ENCODE data around the gene KIFC3.

KIFC3 gene

DNA sequence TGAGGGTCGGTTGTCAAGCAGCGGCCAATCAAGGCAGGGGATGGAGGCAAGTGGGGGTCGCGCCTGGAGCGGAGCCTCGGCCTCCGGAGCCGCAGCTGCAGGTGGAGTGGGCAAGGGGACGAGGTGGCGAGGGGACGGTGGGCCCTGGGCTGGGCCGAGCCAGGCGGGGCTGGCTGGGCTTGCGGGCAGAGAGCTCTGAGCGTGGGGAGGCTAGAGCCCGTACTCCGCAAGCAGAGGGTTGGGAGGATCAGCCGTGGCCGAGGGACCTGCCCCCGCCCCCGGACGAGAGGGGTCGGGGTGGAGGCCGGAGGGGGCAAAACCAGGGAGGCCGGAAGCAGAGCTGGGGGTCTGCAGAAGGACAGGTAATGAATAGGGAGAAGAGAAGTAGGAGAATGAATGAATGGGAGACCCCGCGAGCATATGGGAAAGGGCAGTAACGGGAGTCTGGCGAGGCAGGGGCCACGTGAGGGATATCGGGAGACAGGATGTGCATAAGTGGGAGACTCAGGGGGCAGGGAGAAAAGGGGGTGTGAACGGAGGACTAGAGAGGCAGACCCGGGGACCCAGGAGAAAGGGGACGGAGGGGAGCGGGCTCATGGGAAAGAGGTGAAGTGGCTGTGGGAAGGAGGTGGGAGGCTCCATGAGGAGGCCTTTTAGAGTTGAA, 66.4 kb downstream of the KIFC3 start, which contains the start of gene KATNB1:
TSS of gene KATNB1 (plus strand) at position 16 of the 664 bp plus-strand sequence. CDS start 1,474 bp downstream, outside the sequence.
- H3K4me3 ChIP-seq (ENCODE audit: low read depth, low read length) = peak within 1 kb of the TSS; percentile 80
- in situ Hi-C loops (cut with HindIII; ENCODE audit: low sequenced_read_pairs) = no loop called here
- DNase-seq (ENCODE audit: low read depth, low spot score) = no peak
- TF ChIP-seq, protein P1, sequence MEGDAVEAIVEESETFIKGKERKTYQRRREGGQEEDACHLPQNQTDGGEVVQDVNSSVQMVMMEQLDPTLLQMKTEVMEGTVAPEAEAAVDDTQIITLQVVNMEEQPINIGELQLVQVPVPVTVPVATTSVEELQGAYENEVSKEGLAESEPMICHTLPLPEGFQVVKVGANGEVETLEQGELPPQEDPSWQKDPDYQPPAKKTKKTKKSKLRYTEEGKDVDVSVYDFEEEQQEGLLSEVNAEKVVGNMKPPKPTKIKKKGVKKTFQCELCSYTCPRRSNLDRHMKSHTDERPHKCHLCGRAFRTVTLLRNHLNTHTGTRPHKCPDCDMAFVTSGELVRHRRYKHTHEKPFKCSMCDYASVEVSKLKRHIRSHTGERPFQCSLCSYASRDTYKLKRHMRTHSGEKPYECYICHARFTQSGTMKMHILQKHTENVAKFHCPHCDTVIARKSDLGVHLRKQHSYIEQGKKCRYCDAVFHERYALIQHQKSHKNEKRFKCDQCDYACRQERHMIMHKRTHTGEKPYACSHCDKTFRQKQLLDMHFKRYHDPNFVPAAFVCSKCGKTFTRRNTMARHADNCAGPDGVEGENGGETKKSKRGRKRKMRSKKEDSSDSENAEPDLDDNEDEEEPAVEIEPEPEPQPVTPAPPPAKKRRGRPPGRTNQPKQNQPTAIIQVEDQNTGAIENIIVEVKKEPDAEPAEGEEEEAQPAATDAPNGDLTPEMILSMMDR (IDR thresholded peaks at IDR 0.05; ENCODE audit: low read depth, low read length) = no peak

DNA sequence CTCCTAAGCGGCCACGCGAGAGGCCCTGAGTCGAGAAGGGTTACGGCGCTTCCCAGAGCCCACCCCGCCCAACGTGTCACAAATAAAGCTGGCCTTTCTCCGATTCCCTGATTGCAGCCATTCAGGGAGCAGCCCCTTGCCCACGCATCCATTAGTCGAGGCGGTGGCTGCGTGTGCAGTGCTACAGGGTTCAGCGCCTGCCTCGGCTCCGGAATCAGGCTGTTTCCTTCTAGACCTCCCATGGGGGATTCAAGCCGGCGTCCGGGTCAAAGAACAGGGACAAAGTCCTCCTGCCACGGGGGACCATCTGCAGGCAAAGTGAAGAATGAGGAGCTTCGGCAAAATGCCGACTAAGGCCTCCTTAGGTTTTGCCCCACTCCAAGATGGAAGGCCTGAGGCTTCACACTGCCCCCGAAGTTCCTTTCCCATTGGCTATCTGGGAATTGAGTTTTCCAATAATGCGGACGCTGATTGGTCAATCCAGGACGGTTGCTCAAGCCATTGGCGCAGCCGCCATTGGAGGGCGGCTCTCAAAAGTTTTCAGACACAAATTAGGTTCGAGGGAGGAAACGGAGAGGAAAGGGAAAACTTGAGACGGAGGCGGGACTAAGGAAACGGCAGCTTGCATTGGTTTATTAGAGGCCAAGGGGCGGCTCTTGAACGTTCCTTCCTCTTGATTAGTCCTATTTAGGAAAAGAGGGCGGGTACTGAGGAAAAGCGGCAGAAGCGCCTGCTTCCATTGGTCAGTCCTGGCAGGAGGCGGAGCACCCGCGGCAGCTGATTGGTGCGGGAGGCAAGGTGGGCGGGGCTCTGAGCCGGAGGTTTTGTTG, 67.2 kb downstream of the KIFC3 start:
- H3K4me3 ChIP-seq (ENCODE audit: low read depth, low read length) = peak overlapping the region; percentile 80
- peak; percentile 100 for DNase-seq (ENCODE audit: low read depth, low spot score)
- in situ Hi-C loops (cut with HindIII; ENCODE audit: low sequenced_read_pairs) = no loop called here
- TF ChIP-seq, protein P1 (IDR thresholded peaks at IDR 0.05; ENCODE audit: low read depth, low read length) = no peak

DNA sequence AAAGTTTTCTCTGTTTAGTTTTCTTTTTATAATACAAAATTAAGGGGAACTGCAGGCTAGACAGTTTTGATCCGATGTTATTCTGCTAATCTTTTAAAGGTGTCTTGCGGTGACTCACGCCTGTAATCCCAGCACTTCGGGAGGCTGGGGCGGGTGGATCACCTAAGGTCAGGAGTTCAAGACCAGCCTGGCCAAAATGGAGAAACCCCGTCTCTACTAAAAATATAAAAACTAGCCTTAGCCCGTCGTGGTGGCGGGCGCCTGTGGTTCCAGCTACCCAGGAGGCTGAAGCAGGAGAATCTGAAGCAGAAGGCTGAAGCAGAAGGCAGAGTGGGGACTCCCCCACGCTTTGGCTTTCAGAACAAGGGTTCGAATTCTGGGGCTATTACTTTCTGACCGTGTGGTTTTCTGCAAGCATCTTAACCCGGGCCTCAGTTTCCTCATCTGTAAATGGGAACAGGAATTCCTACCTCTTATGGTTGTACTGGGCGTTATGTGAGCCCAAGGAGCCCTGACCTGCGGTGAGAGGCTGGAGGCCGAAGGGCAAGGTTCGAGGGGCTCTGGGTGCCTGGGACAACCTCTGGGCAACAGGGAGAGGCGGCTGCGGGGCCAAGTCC, 67.9 kb downstream of the KIFC3 start:
- H3K4me3 ChIP-seq (ENCODE audit: low read depth, low read length) = peak overlapping the region; percentile 80
- TF ChIP-seq, protein P1 (IDR thresholded peaks at IDR 0.05; ENCODE audit: low read depth, low read length) = no peak
- in situ Hi-C loops (cut with HindIII; ENCODE audit: low sequenced_read_pairs) = no loop called here
- no peak for DNase-seq (ENCODE audit: low read depth, low spot score)

DNA sequence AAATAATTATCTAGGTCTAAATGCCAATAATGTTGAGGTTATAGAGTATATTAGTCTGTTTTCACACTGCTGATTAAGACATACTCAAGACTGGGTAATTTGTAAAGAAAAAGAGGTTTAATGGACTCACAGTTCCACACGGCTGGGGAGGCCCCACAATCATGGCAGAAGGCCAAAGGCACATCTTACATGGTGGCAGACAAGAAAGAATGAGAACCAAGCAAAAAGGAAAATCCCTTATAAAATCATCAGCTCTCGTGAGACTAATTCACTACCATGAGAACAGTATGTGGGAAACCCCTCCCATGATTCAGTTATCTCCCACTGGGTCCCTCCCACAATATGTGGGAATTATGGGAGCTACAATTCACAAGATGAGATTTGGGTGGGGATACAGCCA, 69.6 kb downstream of the KIFC3 start:
- in situ Hi-C loops (cut with HindIII; ENCODE audit: low sequenced_read_pairs) = no loop called here
- no peak overlapping the region for H3K4me3 ChIP-seq (ENCODE audit: low read depth, low read length)
- TF ChIP-seq, protein P1 (IDR thresholded peaks at IDR 0.05; ENCODE audit: low read depth, low read length) = no peak
- DNase-seq (ENCODE audit: low read depth, low spot score) = no peak

DNA sequence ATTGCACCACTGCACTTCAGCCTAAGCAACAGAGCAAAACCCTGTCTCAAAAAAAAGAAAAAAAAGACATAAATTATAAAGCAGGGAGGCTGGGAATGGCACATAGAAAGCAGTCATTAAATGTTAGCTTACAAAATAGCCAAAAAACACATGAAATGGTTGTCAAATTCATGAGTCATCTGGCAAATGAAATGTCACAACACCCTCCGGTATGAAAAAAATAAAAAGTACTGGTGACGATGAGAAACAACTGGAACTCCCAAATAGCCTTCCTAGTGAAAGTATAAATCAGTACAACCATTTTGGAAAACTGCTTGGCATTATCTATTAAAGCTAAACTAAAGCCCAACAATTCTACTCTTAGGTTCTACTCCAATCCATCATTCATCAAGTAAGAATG, 70.3 kb downstream of the KIFC3 start:
- TF ChIP-seq, protein P1 (IDR thresholded peaks at IDR 0.05; ENCODE audit: low read depth, low read length) = no peak
- in situ Hi-C loops (cut with HindIII; ENCODE audit: low sequenced_read_pairs) = no loop called here
- no peak overlapping the region for H3K4me3 ChIP-seq (ENCODE audit: low read depth, low read length)
- no peak for DNase-seq (ENCODE audit: low read depth, low spot score)
